ENCODE data around the gene CHIC2.

- TF ChIP-seq CTCF (IDR thresholded peaks at IDR 0.05) (no peak), POLR2A (IDR thresholded peaks at IDR 0.05) (no peak)
Observed at GRCh38 chr4:54100595-54101189, 36.3 kb upstream of the CHIC2 start.
